Measurements from ENCODE around the gene POLDIP2. TPM values are rescaled to one million over a fixed set of nuclear protein-coding genes. Genes with fewer than 3 reads are reported as not detected.
A peak's percentile ranks its signal among the peaks of the same experiment; 100 is the strongest.

POLDIP2 gene
- total RNA-seq, 1 donor from 2014 or later, result 79.1 TPM

- Histone ChIP-seq H3K4me3 (ENCODE audit: insufficient read depth, low read depth, low read length) (no peak overlapping the region), H3K4me2 (ENCODE audit: low read length) (no peak overlapping the region), H3K36me3 (ENCODE audit: insufficient read depth, low read length) (peaks cover 24% of the 10 kb centered on the region), H2AFZ (ENCODE audit: low read depth, low read length) (no peak overlapping the region), H3K79me2 (ENCODE audit: insufficient read depth, low read length) (peaks cover 10% of the 10 kb centered on the region), H3K27ac (ENCODE audit: low read depth, low read length) (no peak overlapping the region), H3K27me3 (ENCODE audit: insufficient read depth, low read length) (no peaks in the 10 kb centered on the region), H3K4me1 (ENCODE audit: insufficient read depth, low read length) (peaks cover 4% of the 10 kb centered on the region), H3K9ac (ENCODE audit: low read length) (no peak overlapping the region), H3K9me3 (ENCODE audit: insufficient read depth, low read depth, low read length) (no peaks in the 10 kb centered on the region), H4K20me1 (ENCODE audit: insufficient read depth, low read length) (no peaks in the 10 kb centered on the region)
- TF ChIP-seq CTCF (IDR thresholded peaks at IDR 0.05; ENCODE audit: insufficient read depth, low read depth, low read length), result no peak
- TF ChIP-seq EZH2 (IDR thresholded peaks at IDR 0.05; ENCODE audit: insufficient read depth, low read length), result no peak
- Mint-ChIP-seq H3K27me3 (ENCODE audit: low read depth, unreplicated experiment) (no peaks in the 10 kb centered on the region), H3K27ac (ENCODE audit: unreplicated experiment) (no peak overlapping the region), H3K36me3 (ENCODE audit: low read depth, unreplicated experiment) (peaks cover 13% of the 10 kb centered on the region), H3K9me3 (ENCODE audit: unreplicated experiment) (no peaks in the 10 kb centered on the region), H3K4me3 (ENCODE audit: unreplicated experiment) (no peak overlapping the region), H3K4me1 (ENCODE audit: low read depth, unreplicated experiment) (no peaks in the 10 kb centered on the region)
- DNase-seq (ENCODE audit: low read depth) (no peak), FAIRE-seq (no peak)
These were observed 5.9 kb upstream of the POLDIP2 start for GRCh38 chr17:28363186-28363585.

GRCh38 chr17:28357901-28358197 lies 522 bp upstream of the POLDIP2 start:
- H3K27ac Mint-ChIP-seq (ENCODE audit: unreplicated experiment), result peak overlapping the region; percentile 92
- Histone ChIP-seq H3K4me2 (ENCODE audit: low read length) (peak overlapping the region; percentile 99), H3K9ac (ENCODE audit: low read length) (peak overlapping the region; percentile 98), H3K36me3 (ENCODE audit: insufficient read depth, low read length) (peaks cover 44% of the 10 kb centered on the region), H4K20me1 (ENCODE audit: insufficient read depth, low read length) (no peaks in the 10 kb centered on the region), H3K27ac (ENCODE audit: low read depth, low read length) (peak overlapping the region; percentile 73), H3K4me1 (ENCODE audit: insufficient read depth, low read length) (peaks cover 18% of the 10 kb centered on the region), H3K4me3 (ENCODE audit: insufficient read depth, low read depth, low read length) (peak overlapping the region; percentile 85), H3K27me3 (ENCODE audit: insufficient read depth, low read length) (no peaks in the 10 kb centered on the region), H2AFZ (ENCODE audit: low read depth, low read length) (peak overlapping the region; percentile 80), H3K9me3 (ENCODE audit: insufficient read depth, low read depth, low read length) (no peaks in the 10 kb centered on the region), H3K79me2 (ENCODE audit: insufficient read depth, low read length) (peaks cover 49% of the 10 kb centered on the region)
- H3K9me3 Mint-ChIP-seq (ENCODE audit: unreplicated experiment), result no peaks in the 10 kb centered on the region
- FAIRE-seq, result no peak
- no peak for DNase-seq (ENCODE audit: low read depth)
- H3K36me3 Mint-ChIP-seq (ENCODE audit: low read depth, unreplicated experiment), result peaks cover 17% of the 10 kb centered on the region
- TF ChIP-seq CTCF (IDR thresholded peaks at IDR 0.05; ENCODE audit: insufficient read depth, low read depth, low read length), result no peak
- TF ChIP-seq EZH2 (IDR thresholded peaks at IDR 0.05; ENCODE audit: insufficient read depth, low read length), result no peak
- H3K4me3 Mint-ChIP-seq (ENCODE audit: unreplicated experiment), result peak overlapping the region; percentile 98
- H3K27me3 Mint-ChIP-seq (ENCODE audit: low read depth, unreplicated experiment), result no peaks in the 10 kb centered on the region
- peaks cover 10% of the 10 kb centered on the region for H3K4me1 Mint-ChIP-seq (ENCODE audit: low read depth, unreplicated experiment)

GRCh38 chr17:28350271-28350670 lies 7.1 kb downstream of the POLDIP2 start:
- Histone ChIP-seq H4K20me1 (ENCODE audit: insufficient read depth, low read length) (peaks cover 25% of the 10 kb centered on the region), H2AFZ (ENCODE audit: low read depth, low read length) (no peak overlapping the region), H3K4me2 (ENCODE audit: low read length) (no peak overlapping the region), H3K79me2 (ENCODE audit: insufficient read depth, low read length) (peaks cover 14% of the 10 kb centered on the region), H3K9me3 (ENCODE audit: insufficient read depth, low read depth, low read length) (no peaks in the 10 kb centered on the region), H3K27me3 (ENCODE audit: insufficient read depth, low read length) (no peaks in the 10 kb centered on the region), H3K9ac (ENCODE audit: low read length) (no peak overlapping the region), H3K36me3 (ENCODE audit: insufficient read depth, low read length) (peaks cover 49% of the 10 kb centered on the region), H3K4me3 (ENCODE audit: insufficient read depth, low read depth, low read length) (no peak overlapping the region), H3K27ac (ENCODE audit: low read depth, low read length) (no peak overlapping the region), H3K4me1 (ENCODE audit: insufficient read depth, low read length) (peaks cover 30% of the 10 kb centered on the region)
- Mint-ChIP-seq H3K36me3 (ENCODE audit: low read depth, unreplicated experiment) (peaks cover 22% of the 10 kb centered on the region), H3K4me3 (ENCODE audit: unreplicated experiment) (no peak overlapping the region), H3K27ac (ENCODE audit: unreplicated experiment) (peak overlapping the region; percentile 70), H3K4me1 (ENCODE audit: low read depth, unreplicated experiment) (peaks cover 20% of the 10 kb centered on the region), H3K9me3 (ENCODE audit: unreplicated experiment) (peaks cover 5% of the 10 kb centered on the region), H3K27me3 (ENCODE audit: low read depth, unreplicated experiment) (no peaks in the 10 kb centered on the region)
- no peak for FAIRE-seq
- DNase-seq (ENCODE audit: low read depth), result no peak
- no peak for TF ChIP-seq CTCF (IDR thresholded peaks at IDR 0.05; ENCODE audit: insufficient read depth, low read depth, low read length)
- no peak for TF ChIP-seq EZH2 (IDR thresholded peaks at IDR 0.05; ENCODE audit: insufficient read depth, low read length)
